ENCODE measurements around the gene GSTCD.

GRCh38 chr4:105725623-105726022, 17.0 kb downstream of the GSTCD start:
- TF ChIP-seq CTCF (IDR thresholded peaks at IDR 0.05; ENCODE audit: low read depth, low read length, missing input control) (no peak), REST (IDR thresholded peaks at IDR 0.05) (no peak), RAD21 (IDR thresholded peaks at IDR 0.05) (no peak), NR2F2 (IDR thresholded peaks at IDR 0.05) (no peak), SP1 (IDR thresholded peaks at IDR 0.05) (no peak), FOXA2 (IDR thresholded peaks at IDR 0.05) (no peak), EGR1 (IDR thresholded peaks at IDR 0.05; ENCODE audit: low read depth in 2 of 2) (no peak), JUND (IDR thresholded peaks at IDR 0.05) (no peak), ZBTB33 (IDR thresholded peaks at IDR 0.05) (no peak), FOXA1 (IDR thresholded peaks at IDR 0.05) (no peak)
